ENCODE data around the gene PLA2G7. TPM values are rescaled to one million over a fixed set of nuclear protein-coding genes. Genes with fewer than 3 reads are reported as not detected.

The PLA2G7 gene
- total and polyA plus RNA-seq, 2 donors (not counting 1 experiment from before 2014, with no cell fraction given), result 0.04 to 1.1 TPM

- Mint-ChIP-seq H3K27me3 (no peaks in the 10 kb centered on the region), H3K4me3 (no peak overlapping the region), H3K4me1 (no peaks in the 10 kb centered on the region), H3K27ac (no peak overlapping the region), H3K9me3 (ENCODE audit: insufficient read depth) (no peaks in the 10 kb centered on the region)
- 100% methylated on average over 1 of the region's 1 CpG for WGBS (ENCODE audit: insufficient coverage)
- TF ChIP-seq CTCF (IDR thresholded peaks at IDR 0.05) (no peak), EZH2 (IDR thresholded peaks at IDR 0.05; ENCODE audit: borderline replicate concordance, insufficient read depth, low read depth, low read length, poor library complexity, severe bottlenecking) (no peak)
- Histone ChIP-seq H3K4me3 (ENCODE audit: control extremely low read depth in 1 of 5, extremely low read depth in 1 of 5, insufficient read depth in 1 of 5, low read depth in 2 of 5, low read length in 4 of 5) (no peak overlapping the region), H3K27ac (ENCODE audit: low read length in 2 of 2) (no peak overlapping the region), H3K27me3 (replicated peaks in 1 of 4; ENCODE audit: control extremely low read depth in 1 of 4, control insufficient read depth in 3 of 4, insufficient read depth in 4 of 4, low read length in 3 of 4) (no peaks in the 10 kb centered on the region), H3K9ac (ENCODE audit: low read length) (no peak overlapping the region), H2AFZ (ENCODE audit: insufficient read depth, low read depth, low read length, poor library complexity, severe bottlenecking) (no peak overlapping the region), H3K79me2 (ENCODE audit: control insufficient read depth, insufficient read depth, low read length) (no peaks in the 10 kb centered on the region), H3K36me3 (replicated peaks in 1 of 2; ENCODE audit: control extremely low read depth in 1 of 2, control insufficient read depth in 1 of 2, extremely low read depth in 1 of 2, insufficient read depth in 2 of 2, low read length in 1 of 2) (no peaks in the 10 kb centered on the region), H3K4me2 (replicated peaks; ENCODE audit: low read depth, low read length, poor library complexity, severe bottlenecking) (no peak overlapping the region), H4K20me1 (ENCODE audit: control insufficient read depth, insufficient read depth, low read length, poor library complexity, severe bottlenecking) (no peaks in the 10 kb centered on the region), H3K4me1 (ENCODE audit: control insufficient read depth in 2 of 2, insufficient read depth in 2 of 2, low read length in 2 of 2) (no peaks in the 10 kb centered on the region), H3K9me3 (ENCODE audit: control extremely low read depth in 1 of 3, control insufficient read depth in 2 of 3, insufficient read depth in 1 of 3, low read length in 2 of 3) (no peaks in the 10 kb centered on the region)
- no peak for DNase-seq
- ChIA-PET POLR2A (no interaction called here), CTCF (no interaction called here)
- ATAC-seq (ENCODE audit: low read depth), result no peak
- intact Hi-C loops (cut with micrococcal nuclease), result no loop called here
Measured at GRCh38 chr6:46674410-46674809, 60.8 kb downstream of the PLA2G7 start.

- Histone ChIP-seq H3K36me3 (replicated peaks in 1 of 2; ENCODE audit: control extremely low read depth in 1 of 2, control insufficient read depth in 1 of 2, extremely low read depth in 1 of 2, insufficient read depth in 2 of 2, low read length in 1 of 2) (no peaks in the 10 kb centered on the region), H3K4me2 (replicated peaks; ENCODE audit: low read depth, low read length, poor library complexity, severe bottlenecking) (no peak overlapping the region), H3K4me3 (ENCODE audit: control extremely low read depth in 1 of 5, extremely low read depth in 1 of 5, insufficient read depth in 1 of 5, low read depth in 2 of 5, low read length in 4 of 5) (no peak overlapping the region), H2AFZ (ENCODE audit: insufficient read depth, low read depth, low read length, poor library complexity, severe bottlenecking) (no peak overlapping the region), H3K27ac (ENCODE audit: low read length in 2 of 2) (no peak overlapping the region), H4K20me1 (ENCODE audit: control insufficient read depth, insufficient read depth, low read length, poor library complexity, severe bottlenecking) (no peaks in the 10 kb centered on the region), H3K9me3 (ENCODE audit: control extremely low read depth in 1 of 3, control insufficient read depth in 2 of 3, insufficient read depth in 1 of 3, low read length in 2 of 3) (no peaks in the 10 kb centered on the region), H3K79me2 (ENCODE audit: control insufficient read depth, insufficient read depth, low read length) (no peaks in the 10 kb centered on the region), H3K4me1 (ENCODE audit: control insufficient read depth in 2 of 2, insufficient read depth in 2 of 2, low read length in 2 of 2) (no peaks in the 10 kb centered on the region), H3K9ac (ENCODE audit: low read length) (no peak overlapping the region), H3K27me3 (replicated peaks in 1 of 4; ENCODE audit: control extremely low read depth in 1 of 4, control insufficient read depth in 3 of 4, insufficient read depth in 4 of 4, low read length in 3 of 4) (peaks cover 0 to 3% (median 0%) of the 10 kb centered on the region in 4 experiments)
- H3K4me3 Mint-ChIP-seq, result no peak overlapping the region
- intact Hi-C loops (cut with micrococcal nuclease), result no loop called here
- H3K4me1 Mint-ChIP-seq, result no peaks in the 10 kb centered on the region
- no peaks in the 10 kb centered on the region for H3K9me3 Mint-ChIP-seq (ENCODE audit: insufficient read depth)
- H3K27me3 Mint-ChIP-seq, result no peaks in the 10 kb centered on the region
- POLR2A ChIA-PET, result no interaction called here
- WGBS (ENCODE audit: insufficient coverage), result 87% methylated on average over 2 of the region's 2 CpGs
- TF ChIP-seq EZH2 (IDR thresholded peaks at IDR 0.05; ENCODE audit: borderline replicate concordance, insufficient read depth, low read depth, low read length, poor library complexity, severe bottlenecking) (no peak), CTCF (IDR thresholded peaks at IDR 0.05) (no peak)
- ATAC-seq (ENCODE audit: low read depth) (no peak), DNase-seq (no peak)
- no peak overlapping the region for H3K27ac Mint-ChIP-seq
- CTCF ChIA-PET, result no interaction called here
Measured at GRCh38 chr6:46667377-46667776, 67.8 kb downstream of the PLA2G7 start.

Measured in B cell (primary cell).